ENCODE measurements around the gene EIF2S1. TPM values are rescaled to one million over a fixed set of nuclear protein-coding genes. Genes with fewer than 3 reads are reported as not detected.

EIF2S1 gene
- total RNA-seq, 3 donors from 2014 or later (not counting 1 experiment from before 2014, with no cell fraction given) = 31.6 to 37.7 (median 33.2) TPM

- H3K27me3 ChIP-seq (ENCODE audit: control insufficient read depth, insufficient read depth, low read length) = no peaks in the 10 kb centered on the region
- Mint-ChIP-seq H3K4me1 (no peaks in the 10 kb centered on the region), H3K9me3 (no peaks in the 10 kb centered on the region), H3K36me3 (no peaks in the 10 kb centered on the region), H3K27me3 (ENCODE audit: low read depth in 2 of 2) (peaks cover 15 to 19% of the 10 kb centered on the region in 2 donors), H3K4me3 (no peak overlapping the region), H3K27ac (no peak overlapping the region)
- intact Hi-C loops (cut with micrococcal nuclease) = no loop called here
- ATAC-seq = no peak
- no peak for TF ChIP-seq CTCF (IDR thresholded peaks at IDR 0.05)
- no peaks in the 10 kb centered on the region for H3K36me3 ChIP-seq (ENCODE audit: control insufficient read depth, insufficient read depth, low read length)
- no peak overlapping the region for H3K4me3 ChIP-seq (ENCODE audit: low read length)
- H3K27ac ChIP-seq (ENCODE audit: low read length) = no peak overlapping the region
- no peaks in the 10 kb centered on the region for H3K9me3 ChIP-seq (ENCODE audit: control insufficient read depth, insufficient read depth, low read length)
- DNase-seq = no peak
- 0% methylated on average over 2 of the region's 2 CpGs for WGBS (ENCODE audit: insufficient coverage)
- H3K4me1 ChIP-seq (ENCODE audit: control insufficient read depth, insufficient read depth, low read length) = peaks cover 6% of the 10 kb centered on the region
These were observed 63.3 kb downstream of the EIF2S1 start for GRCh38 chr14:67423424-67423823.

GRCh38 chr14:67424539-67424938 lies 64.4 kb downstream of the EIF2S1 start:
- H3K27ac Mint-ChIP-seq = no peak overlapping the region
- Histone ChIP-seq H3K4me1 (ENCODE audit: control insufficient read depth, insufficient read depth, low read length) (peaks cover 6% of the 10 kb centered on the region), H3K27me3 (ENCODE audit: control insufficient read depth, insufficient read depth, low read length) (no peaks in the 10 kb centered on the region), H3K27ac (ENCODE audit: low read length) (no peak overlapping the region), H3K9me3 (ENCODE audit: control insufficient read depth, insufficient read depth, low read length) (no peaks in the 10 kb centered on the region), H3K4me3 (ENCODE audit: low read length) (no peak overlapping the region), H3K36me3 (ENCODE audit: control insufficient read depth, insufficient read depth, low read length) (no peaks in the 10 kb centered on the region)
- no peaks in the 10 kb centered on the region for H3K36me3 Mint-ChIP-seq
- 0% methylated on average over 3 of the region's 3 CpGs for WGBS (ENCODE audit: insufficient coverage)
- DNase-seq (no peak), ATAC-seq (no peak)
- no peaks in the 10 kb centered on the region for H3K9me3 Mint-ChIP-seq
- peaks cover 15 to 19% of the 10 kb centered on the region in 2 donors for H3K27me3 Mint-ChIP-seq (ENCODE audit: low read depth in 2 of 2)
- no peak for TF ChIP-seq CTCF (IDR thresholded peaks at IDR 0.05)
- intact Hi-C loops (cut with micrococcal nuclease) = no loop called here
- no peaks in the 10 kb centered on the region for H3K4me1 Mint-ChIP-seq
- H3K4me3 Mint-ChIP-seq = no peak overlapping the region

- no peak for TF ChIP-seq CTCF (IDR thresholded peaks at IDR 0.05)
- intact Hi-C loops (cut with micrococcal nuclease) = no loop called here
These were observed 65.5 kb downstream of the EIF2S1 start for GRCh38 chr14:67425608-67426007.

GRCh38 chr14:67426161-67426560 lies 66.0 kb downstream of the EIF2S1 start:
- Mint-ChIP-seq H3K4me1 (no peaks in the 10 kb centered on the region), H3K27ac (no peak overlapping the region)

More at GRCh38 chr14:67425608-67426007, 65.5 kb downstream of the EIF2S1 start:
- no peaks in the 10 kb centered on the region for H3K27me3 ChIP-seq (ENCODE audit: control insufficient read depth, insufficient read depth, low read length)
- H3K27me3 Mint-ChIP-seq (ENCODE audit: low read depth in 2 of 2) = peaks cover 18 to 19% of the 10 kb centered on the region in 2 donors
- no peak for ATAC-seq
- no peaks in the 10 kb centered on the region for H3K9me3 ChIP-seq (ENCODE audit: control insufficient read depth, insufficient read depth, low read length)
- H3K4me3 Mint-ChIP-seq = no peak overlapping the region
- no peaks in the 10 kb centered on the region for H3K9me3 Mint-ChIP-seq
- no peaks in the 10 kb centered on the region for H3K36me3 Mint-ChIP-seq
- no peak overlapping the region for H3K27ac Mint-ChIP-seq
- H3K27ac ChIP-seq (ENCODE audit: low read length) = no peak overlapping the region
- WGBS (ENCODE audit: insufficient coverage) = 90% methylated on average over 4 of the region's 4 CpGs
- DNase-seq = no peak
- H3K36me3 ChIP-seq (ENCODE audit: control insufficient read depth, insufficient read depth, low read length) = no peaks in the 10 kb centered on the region
- H3K4me1 Mint-ChIP-seq = no peaks in the 10 kb centered on the region
- H3K4me3 ChIP-seq (ENCODE audit: low read length) = no peak overlapping the region
- peaks cover 6% of the 10 kb centered on the region for H3K4me1 ChIP-seq (ENCODE audit: control insufficient read depth, insufficient read depth, low read length)

More at GRCh38 chr14:67426161-67426560, 66.0 kb downstream of the EIF2S1 start:
- DNase-seq (no peak), ATAC-seq (no peak)
- Histone ChIP-seq H3K27ac (ENCODE audit: low read length) (no peak overlapping the region), H3K36me3 (ENCODE audit: control insufficient read depth, insufficient read depth, low read length) (no peaks in the 10 kb centered on the region), H3K27me3 (ENCODE audit: control insufficient read depth, insufficient read depth, low read length) (no peaks in the 10 kb centered on the region), H3K4me1 (ENCODE audit: control insufficient read depth, insufficient read depth, low read length) (peaks cover 6% of the 10 kb centered on the region), H3K9me3 (ENCODE audit: control insufficient read depth, insufficient read depth, low read length) (no peaks in the 10 kb centered on the region), H3K4me3 (ENCODE audit: low read length) (no peak overlapping the region)
- Mint-ChIP-seq H3K27me3 (ENCODE audit: low read depth in 2 of 2) (peaks cover 18 to 19% of the 10 kb centered on the region in 2 donors), H3K36me3 (no peaks in the 10 kb centered on the region), H3K9me3 (no peaks in the 10 kb centered on the region), H3K4me3 (no peak overlapping the region)
- intact Hi-C loops (cut with micrococcal nuclease) = no loop called here
- no peak for TF ChIP-seq CTCF (IDR thresholded peaks at IDR 0.05)
- WGBS (ENCODE audit: insufficient coverage) = 97% methylated on average over 7 of the region's 8 CpGs
